Activated T-cell treated with anti-CD3 and anti-CD28 coated beads, Interleukin-2, amount 50 U/mL, for 24 hours (primary cell): ENCODE data around the gene HSP90B1.

Experiments used
- DNase-seq: peaks from one replicate; pipeline ENCODE4 v3.0.0-alpha.2; 2020
- H3K27ac Mint-ChIP-seq: 2 replicates; pipeline ENCODE4 v1.8.0; 2020; ENCODE audit warnings: mild to moderate bottlenecking, mixed read lengths
- H3K27me3 Mint-ChIP-seq: 2 replicates; pipeline ENCODE4 v1.8.0; 2020; ENCODE audit warnings: mixed read lengths
- H3K36me3 Mint-ChIP-seq: 2 replicates; pipeline ENCODE4 v1.8.0; 2020; ENCODE audit warnings: low read depth, mixed read lengths
- H3K4me1 Mint-ChIP-seq: 2 replicates; pipeline ENCODE4 v1.8.0; 2020; ENCODE audit warnings: low read depth, mixed read lengths
- H3K4me3 Mint-ChIP-seq: 2 replicates; pipeline ENCODE4 v1.8.0; 2020; ENCODE audit warnings: mild to moderate bottlenecking, moderate library complexity, mixed read lengths
- H3K9me3 Mint-ChIP-seq: 2 replicates; pipeline ENCODE4 v1.8.0; 2020; ENCODE audit warnings: mixed read lengths

The HSP90B1 gene

GRCh38 chr12:103948746-103949406 is 18.7 kb downstream of the HSP90B1 start:
- Mint-ChIP-seq H3K27ac (peak overlapping the region; percentile 26), H3K4me3 (no peak overlapping the region), H3K36me3 (peaks cover 98% of the 10 kb centered on the region), H3K9me3 (no peaks in the 10 kb centered on the region), H3K4me1 (peaks cover 70% of the 10 kb centered on the region), H3K27me3 (no peaks in the 10 kb centered on the region)
- DNase-seq = no peak

GRCh38 chr12:103952497-103952896 is 22.3 kb downstream of the HSP90B1 start:
- Mint-ChIP-seq H3K36me3 (peaks cover 92% of the 10 kb centered on the region), H3K27me3 (no peaks in the 10 kb centered on the region), H3K9me3 (no peaks in the 10 kb centered on the region), H3K27ac (peak overlapping the region; percentile 88), H3K4me1 (peaks cover 67% of the 10 kb centered on the region), H3K4me3 (no peak overlapping the region)
- no peak for DNase-seq

DNA sequence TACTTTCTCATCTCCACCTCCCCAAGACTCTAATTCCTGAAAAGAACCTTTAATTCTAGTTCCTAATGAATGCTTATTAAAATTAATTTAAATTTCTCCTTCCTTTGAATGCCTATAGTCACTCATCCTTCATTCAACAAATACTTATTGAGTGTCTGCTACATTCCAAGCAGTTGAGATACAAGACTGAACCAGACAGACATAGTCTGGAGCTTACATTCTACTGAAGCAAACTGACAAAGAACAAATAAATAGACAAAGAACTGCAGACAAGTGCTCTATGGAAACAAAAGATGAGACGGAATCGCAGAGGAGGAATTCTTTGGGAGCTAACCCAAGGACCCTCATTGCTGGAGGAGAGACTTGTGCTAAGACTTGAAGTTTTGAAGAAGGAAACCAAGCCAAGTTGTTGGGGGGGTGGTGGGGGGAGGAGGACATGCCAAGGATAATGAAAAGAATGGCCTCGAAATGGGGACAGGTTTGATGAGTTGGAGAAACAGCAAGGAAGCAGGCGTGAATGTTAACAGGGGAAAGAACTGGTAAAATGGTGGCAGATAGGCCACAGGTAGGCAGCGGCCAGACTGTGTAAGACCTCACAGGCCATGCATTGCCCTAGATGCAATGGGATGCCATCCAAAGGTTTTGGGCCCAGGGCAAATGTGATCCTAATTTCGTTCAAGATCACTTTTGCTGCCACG is 25.8 kb downstream of the HSP90B1 start:
- Mint-ChIP-seq H3K27me3 (no peaks in the 10 kb centered on the region), H3K36me3 (peaks cover 58% of the 10 kb centered on the region), H3K27ac (peak overlapping the region; percentile 98), H3K4me1 (peaks cover 50% of the 10 kb centered on the region), H3K4me3 (peak overlapping the region; percentile 99), H3K9me3 (no peaks in the 10 kb centered on the region)
- DNase-seq = peak; percentile 44

DNA sequence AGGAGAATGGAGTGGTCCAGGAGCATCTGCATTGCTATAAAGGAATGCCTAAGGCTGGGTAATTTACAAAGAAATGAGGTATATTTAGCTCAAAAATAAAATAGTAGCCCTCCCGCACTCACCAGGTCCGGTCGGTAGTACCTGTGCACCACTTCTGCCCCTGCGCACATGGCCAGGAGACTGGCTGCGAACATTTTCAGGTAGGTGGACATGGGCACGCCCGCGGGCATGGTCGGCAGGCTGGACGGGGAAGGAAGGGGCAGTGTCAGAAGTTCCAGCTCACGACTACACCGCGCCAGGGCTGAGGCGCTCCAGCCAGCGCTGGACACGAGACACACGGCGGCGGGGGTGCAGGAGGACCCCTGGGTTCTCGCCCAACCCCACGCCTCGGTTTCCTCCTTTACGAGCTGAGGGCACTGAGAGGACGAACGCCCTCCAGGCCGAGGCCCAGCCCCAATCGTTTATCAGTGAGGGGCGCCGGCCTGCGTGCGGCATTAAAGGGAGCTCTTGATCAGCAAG is 26.4 kb downstream of the HSP90B1 start:
- Mint-ChIP-seq H3K9me3 (no peaks in the 10 kb centered on the region), H3K4me1 (peaks cover 48% of the 10 kb centered on the region), H3K4me3 (peak overlapping the region; percentile 99), H3K27ac (peak overlapping the region; percentile 98), H3K36me3 (peaks cover 53% of the 10 kb centered on the region), H3K27me3 (no peaks in the 10 kb centered on the region)
- DNase-seq = no peak

DNA sequence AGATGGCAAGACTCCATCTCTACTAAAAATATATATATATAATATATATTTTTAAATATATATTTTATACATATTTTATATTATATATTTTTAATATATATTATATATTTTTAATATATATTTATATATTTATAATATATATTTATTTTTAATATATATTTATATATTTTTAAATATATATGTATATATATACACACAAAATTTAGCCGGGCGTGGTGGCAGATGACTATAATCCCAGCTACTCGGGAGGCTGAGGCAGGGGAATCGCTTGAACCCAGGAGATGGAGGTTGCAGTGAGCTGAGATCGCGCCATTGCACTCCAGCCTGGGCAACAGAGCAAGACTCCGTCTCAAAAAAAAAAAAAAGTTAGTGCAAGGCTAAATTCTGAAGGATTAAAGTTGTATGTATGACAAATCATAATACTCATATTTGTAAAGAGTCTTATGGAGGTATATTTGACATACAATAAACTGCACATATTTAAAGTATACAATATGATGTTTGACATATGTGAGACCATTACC is 27.7 kb downstream of the HSP90B1 start:
- Mint-ChIP-seq H3K27me3 (no peaks in the 10 kb centered on the region), H3K4me3 (peak overlapping the region; percentile 99), H3K4me1 (peaks cover 42% of the 10 kb centered on the region), H3K27ac (peak overlapping the region; percentile 98), H3K36me3 (peaks cover 43% of the 10 kb centered on the region), H3K9me3 (no peaks in the 10 kb centered on the region)
- no peak for DNase-seq

DNA sequence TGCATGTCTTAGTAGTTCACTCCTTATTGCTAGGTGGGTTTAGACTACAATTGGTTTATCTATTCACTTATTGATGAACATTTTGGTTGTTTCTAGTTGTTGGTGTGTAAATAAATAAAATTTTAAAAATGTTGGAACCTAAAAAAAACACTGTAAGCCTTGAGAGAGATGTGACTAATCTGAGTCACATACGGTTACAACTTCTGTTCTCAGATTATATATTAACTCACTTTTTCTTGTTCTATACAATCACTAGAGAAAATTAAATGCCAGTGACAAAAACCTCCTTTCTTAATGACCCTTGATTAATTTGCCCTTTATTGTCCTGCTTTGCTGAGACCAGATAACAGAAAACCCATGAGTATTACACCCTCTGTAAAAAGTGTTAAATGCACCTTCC is 28.4 kb downstream of the HSP90B1 start:
- DNase-seq = no peak
- Mint-ChIP-seq H3K4me3 (peak overlapping the region; percentile 18), H3K36me3 (peaks cover 40% of the 10 kb centered on the region), H3K9me3 (no peaks in the 10 kb centered on the region), H3K4me1 (peaks cover 39% of the 10 kb centered on the region), H3K27me3 (no peaks in the 10 kb centered on the region), H3K27ac (no peak overlapping the region)

GRCh38 chr12:103960616-103961227 is 30.5 kb downstream of the HSP90B1 start:
- no peak for DNase-seq
- Mint-ChIP-seq H3K4me3 (no peak overlapping the region), H3K36me3 (peaks cover 40% of the 10 kb centered on the region), H3K27ac (no peak overlapping the region), H3K9me3 (no peaks in the 10 kb centered on the region), H3K27me3 (no peaks in the 10 kb centered on the region), H3K4me1 (peaks cover 33% of the 10 kb centered on the region)

- no peak overlapping the region for H3K4me3 Mint-ChIP-seq
- no peaks in the 10 kb centered on the region for H3K9me3 Mint-ChIP-seq
- peaks cover 37% of the 10 kb centered on the region for H3K4me1 Mint-ChIP-seq
- no peaks in the 10 kb centered on the region for H3K27me3 Mint-ChIP-seq
- peak overlapping the region; percentile 72 for H3K27ac Mint-ChIP-seq
- H3K36me3 Mint-ChIP-seq = peaks cover 41% of the 10 kb centered on the region
- no peak for DNase-seq
Measured at GRCh38 chr12:103962493-103962892, 32.3 kb downstream of the HSP90B1 start.

GRCh38 chr12:103964805-103965204 is 34.6 kb downstream of the HSP90B1 start:
- no peak for DNase-seq
- Mint-ChIP-seq H3K27me3 (no peaks in the 10 kb centered on the region), H3K4me3 (peak overlapping the region; percentile 98), H3K4me1 (peaks cover 55% of the 10 kb centered on the region), H3K36me3 (peaks cover 64% of the 10 kb centered on the region), H3K27ac (peak overlapping the region; percentile 99), H3K9me3 (no peaks in the 10 kb centered on the region)

DNA sequence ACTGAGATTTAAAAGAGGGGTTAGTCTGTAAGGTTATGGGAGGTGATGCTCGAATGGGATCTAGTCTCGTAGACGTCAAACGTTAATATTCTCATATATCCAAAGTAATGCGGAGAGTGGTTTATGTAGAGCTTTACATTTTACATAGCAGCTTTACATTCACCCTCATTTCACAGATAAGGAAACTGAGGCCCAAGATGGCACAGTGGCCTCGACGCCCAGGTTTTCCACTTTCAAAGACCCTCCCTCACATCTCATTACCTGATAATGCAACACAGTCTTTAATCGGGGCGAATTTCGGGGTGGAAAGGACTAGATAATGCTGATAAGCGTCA is 35.0 kb downstream of the HSP90B1 start:
- Mint-ChIP-seq H3K4me1 (peaks cover 59% of the 10 kb centered on the region), H3K36me3 (peaks cover 68% of the 10 kb centered on the region)

GRCh38 chr12:103965590-103966504 is 35.6 kb downstream of the HSP90B1 start, which contains the start of gene TDG:
Gene TDG (plus strand): TSS chr12:103965872. CDS start chr12:103966038, 166 bp downstream.
- Mint-ChIP-seq H3K4me3 (peak within 1 kb of the TSS; percentile 98), H3K36me3 (peaks cover 71% of the 10 kb centered on the region), H3K4me1 (peaks cover 61% of the 10 kb centered on the region), H3K27me3 (no peaks in the 10 kb centered on the region), H3K27ac (peak within 1 kb of the TSS; percentile 99), H3K9me3 (no peaks in the 10 kb centered on the region)
- DNase-seq = peak; percentile 95

More for the DNA sequence above, 35.0 kb downstream of the HSP90B1 start:
- Mint-ChIP-seq H3K9me3 (no peaks in the 10 kb centered on the region), H3K27ac (peak overlapping the region; percentile 99), H3K4me3 (peak overlapping the region; percentile 98), H3K27me3 (no peaks in the 10 kb centered on the region)
- no peak for DNase-seq

GRCh38 chr12:103966736-103967135 is 36.5 kb downstream of the HSP90B1 start:
- no peak for DNase-seq
- H3K27ac Mint-ChIP-seq = peak overlapping the region; percentile 99
- peak overlapping the region; percentile 98 for H3K4me3 Mint-ChIP-seq
- peaks cover 68% of the 10 kb centered on the region for H3K4me1 Mint-ChIP-seq
- H3K9me3 Mint-ChIP-seq = no peaks in the 10 kb centered on the region
- H3K36me3 Mint-ChIP-seq = peaks cover 80% of the 10 kb centered on the region
- no peaks in the 10 kb centered on the region for H3K27me3 Mint-ChIP-seq

DNA sequence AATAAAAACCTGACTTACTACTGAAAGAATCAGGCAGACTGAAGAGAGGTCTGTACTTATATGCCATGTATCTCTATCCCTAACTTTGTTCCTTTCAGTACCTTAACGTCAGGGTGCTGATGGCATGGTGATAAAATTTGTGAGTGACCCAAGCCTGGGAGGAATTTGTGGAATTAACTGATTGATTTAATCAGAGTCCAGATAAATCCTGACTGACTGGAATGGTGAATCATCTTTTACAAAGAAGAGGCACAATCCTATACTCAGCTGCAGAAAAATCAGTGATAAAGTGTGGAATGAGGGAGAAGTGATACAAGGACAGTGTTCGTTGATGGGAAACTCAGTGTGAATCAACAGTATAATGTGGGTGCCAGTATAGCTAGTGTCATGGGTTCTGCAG is 39.2 kb downstream of the HSP90B1 start:
- Mint-ChIP-seq H3K27ac (peak overlapping the region; percentile 33), H3K4me1 (peaks cover 69% of the 10 kb centered on the region), H3K36me3 (peaks cover 89% of the 10 kb centered on the region), H3K27me3 (no peaks in the 10 kb centered on the region), H3K4me3 (no peak overlapping the region), H3K9me3 (no peaks in the 10 kb centered on the region)
- DNase-seq = no peak

DNA sequence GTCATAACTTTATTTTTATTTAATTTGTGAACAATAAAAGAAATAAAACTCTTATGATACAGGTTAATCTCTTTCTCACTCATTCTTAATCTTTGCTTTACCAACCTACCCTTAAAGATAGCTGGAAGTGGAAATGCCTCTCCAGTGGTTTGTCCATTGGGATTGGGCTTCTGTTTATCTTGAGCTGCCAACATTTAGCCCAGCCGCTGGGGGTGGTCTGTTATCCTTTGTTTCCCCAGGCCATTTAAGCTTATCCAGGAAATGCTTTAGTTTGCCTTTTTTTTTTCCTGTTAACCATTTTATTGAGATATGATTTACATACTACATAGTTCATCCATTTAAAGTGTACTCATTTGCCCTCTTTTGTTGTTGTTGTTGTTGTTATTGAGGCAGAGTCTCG is 43.7 kb downstream of the HSP90B1 start:
- DNase-seq = no peak
- H3K4me1 Mint-ChIP-seq = peaks cover 44% of the 10 kb centered on the region
- no peak overlapping the region for H3K4me3 Mint-ChIP-seq
- peak overlapping the region; percentile 66 for H3K27ac Mint-ChIP-seq
- H3K36me3 Mint-ChIP-seq = peaks cover 86% of the 10 kb centered on the region
- no peaks in the 10 kb centered on the region for H3K27me3 Mint-ChIP-seq
- H3K9me3 Mint-ChIP-seq = no peaks in the 10 kb centered on the region
